Hypothalamus (tissue), 51 donors: ENCODE results near the gene PPM1B.
"Not testable (repeated sequence)": the region's sequence is repeated elsewhere in the genome, so short reads cannot be mapped to it uniquely, and the experiment has no call there.

Source experiments
- DNase-seq, 51 donors: peaks; one replicate each; lab custom pipeline; 2025; lab: John Stamatoyannopoulos, UW

Gene PPM1B

DNA sequence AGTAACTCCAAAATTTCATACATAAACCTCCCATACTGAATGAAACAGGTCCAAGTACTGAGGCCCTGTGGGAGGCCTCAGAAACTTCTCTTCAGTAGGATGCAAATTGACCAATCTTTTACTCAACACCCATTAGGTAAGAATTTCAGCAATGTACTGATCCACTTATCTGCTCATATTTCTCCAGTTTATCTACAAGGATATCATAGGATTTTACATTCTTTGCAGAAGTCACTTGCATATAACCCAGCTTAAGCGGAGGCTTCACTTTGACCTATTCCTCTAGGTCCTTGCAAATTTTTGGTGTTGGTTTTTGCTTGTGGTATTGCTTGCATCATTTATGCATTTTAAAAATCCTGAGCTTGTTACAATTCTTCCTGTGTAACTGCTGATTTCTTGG, 77.8 kb downstream of the PPM1B start:
- no peak for DNase-seq

DNA sequence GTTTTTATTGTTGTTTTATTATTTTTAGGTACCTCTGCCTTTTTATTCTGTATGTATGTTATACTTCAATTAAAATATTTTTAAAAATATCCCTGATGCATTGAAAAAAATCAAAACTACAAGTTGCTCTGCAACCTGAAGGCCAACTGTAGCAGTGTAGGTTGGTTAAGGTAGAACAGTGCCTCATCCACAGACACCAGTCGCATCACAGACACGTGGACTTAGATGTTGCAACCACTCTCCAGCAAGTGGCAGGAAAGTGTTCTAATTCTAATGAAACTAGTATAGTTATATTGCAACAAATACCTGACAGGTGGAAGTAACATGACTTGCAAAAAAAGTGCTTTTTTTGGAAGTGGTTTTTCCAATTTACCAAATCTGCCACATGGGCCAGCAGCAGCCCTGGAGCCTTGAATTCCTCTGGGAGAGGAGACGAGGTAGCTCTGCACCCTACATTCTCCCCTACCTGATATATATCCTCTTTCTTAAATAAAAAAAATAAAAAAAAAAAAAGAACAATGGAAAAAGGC, 78.2 kb downstream of the PPM1B start:
- DNase-seq = no peak

DNA sequence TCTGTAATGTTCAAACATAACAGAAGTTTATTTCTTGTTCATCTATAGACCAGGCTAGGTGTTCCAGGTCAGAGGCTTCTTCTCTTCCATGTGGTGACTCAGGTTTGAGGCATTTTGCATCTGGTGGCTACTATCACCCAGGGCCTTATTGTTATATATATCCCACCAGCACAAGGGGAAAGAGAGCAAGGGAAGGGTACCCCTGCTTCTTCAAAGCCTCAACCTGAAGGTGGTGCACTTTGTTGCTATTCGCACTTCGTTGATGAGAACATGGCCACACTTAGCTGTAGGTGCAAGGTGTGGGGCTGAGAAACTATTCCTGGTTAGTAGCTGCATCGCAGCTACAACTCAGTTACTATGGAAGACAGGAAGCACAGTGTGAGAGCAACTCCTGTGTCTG, 79.2 kb downstream of the PPM1B start:
- DNase-seq = no peak

DNA sequence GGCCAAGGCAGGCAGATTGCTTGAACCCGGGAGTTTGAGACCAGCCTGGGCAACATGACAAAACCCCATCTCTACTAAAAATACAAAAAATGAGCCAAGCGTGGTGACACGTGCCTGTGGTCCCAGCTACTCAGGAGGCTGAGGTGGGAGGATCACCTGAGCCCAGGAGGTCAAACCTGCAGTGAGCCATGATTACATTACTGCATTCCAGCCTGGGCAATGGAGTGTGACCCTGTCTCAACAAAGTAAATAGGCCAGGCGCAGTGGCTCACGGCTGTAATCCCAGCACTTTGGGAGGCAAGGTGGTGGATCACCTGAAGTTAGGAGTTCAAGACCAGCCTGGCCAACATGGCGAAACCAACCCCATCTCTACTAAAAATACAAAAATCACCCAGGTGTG, 80.6 kb downstream of the PPM1B start:
- not testable (repeated sequence) for DNase-seq

DNA sequence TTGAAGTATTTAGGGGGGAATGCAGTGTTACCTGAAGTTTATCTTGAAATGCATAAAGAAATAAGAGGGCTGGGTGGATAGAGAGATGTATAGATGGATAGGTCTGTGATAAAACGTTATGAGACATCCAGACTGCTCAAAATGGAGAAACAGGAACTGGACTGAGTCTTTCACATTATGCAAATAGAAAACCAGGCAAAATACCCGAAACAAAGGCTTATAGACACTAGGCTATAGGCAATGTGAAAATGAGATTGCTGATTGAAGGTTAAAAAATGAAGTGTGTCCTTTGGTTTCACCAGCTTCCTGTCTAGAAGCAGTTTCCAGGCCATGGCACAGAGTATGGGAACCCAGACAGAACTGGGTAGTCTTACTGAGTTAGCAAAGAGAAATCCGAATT, 81.7 kb downstream of the PPM1B start:
- no peak for DNase-seq

DNA sequence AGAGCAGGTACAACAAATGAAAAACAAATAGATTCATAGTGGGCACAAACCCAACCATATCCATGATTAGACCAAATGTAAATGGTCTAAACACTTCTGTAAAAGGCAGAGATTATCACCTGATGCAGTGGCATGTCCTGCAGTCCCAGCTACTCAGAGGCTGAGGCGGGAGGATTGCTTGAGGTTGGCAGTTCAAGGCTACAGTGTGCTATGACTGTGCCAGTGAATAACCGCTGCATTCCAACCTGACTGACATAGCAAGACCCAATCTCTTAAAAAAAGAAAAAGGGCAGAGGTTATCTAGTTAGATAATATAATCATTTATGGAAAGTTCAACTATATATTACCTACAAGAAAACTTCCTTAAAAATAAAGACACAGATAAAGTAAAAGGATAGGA, 85.3 kb downstream of the PPM1B start:
- no peak for DNase-seq

DNA sequence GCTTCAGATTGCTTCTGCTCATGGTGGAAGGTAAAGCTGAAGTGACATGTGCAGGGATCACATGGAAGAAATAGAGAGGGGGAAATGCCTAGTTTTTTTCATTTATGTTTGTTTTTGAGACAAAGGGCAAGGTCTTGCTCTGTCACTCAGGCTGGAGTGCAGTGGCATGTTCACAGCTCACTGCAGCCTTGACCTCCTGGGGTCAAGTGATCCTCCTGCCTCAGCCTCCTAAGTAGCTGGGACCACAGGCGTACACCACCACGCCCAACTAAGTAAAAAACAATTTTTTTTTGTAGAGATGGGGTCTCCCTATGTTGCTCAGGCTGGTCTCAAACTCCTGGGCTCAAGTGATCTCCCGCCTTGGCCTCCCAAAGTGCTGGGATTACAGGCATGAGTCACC, 87.0 kb downstream of the PPM1B start:
- not testable (repeated sequence) for DNase-seq

DNA sequence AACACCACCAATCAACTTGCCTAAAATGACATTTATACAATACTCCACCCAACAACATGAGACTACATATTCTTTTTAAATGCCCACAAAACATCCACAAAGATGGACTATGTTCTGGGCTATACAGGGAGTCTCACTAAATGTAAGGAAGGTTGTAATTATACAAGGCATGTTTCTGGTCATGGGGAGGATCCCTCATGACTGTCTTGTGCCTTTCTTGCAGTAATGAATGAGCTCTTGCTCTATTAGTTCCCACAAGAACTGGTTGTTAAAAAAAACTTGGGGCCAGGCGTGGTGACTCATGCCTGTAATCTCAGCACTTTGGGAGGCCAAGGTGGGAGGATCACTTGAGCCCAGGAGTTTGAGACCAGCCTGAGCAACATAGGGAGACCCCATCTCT, 89.1 kb downstream of the PPM1B start:
- DNase-seq = not testable (repeated sequence)

DNA sequence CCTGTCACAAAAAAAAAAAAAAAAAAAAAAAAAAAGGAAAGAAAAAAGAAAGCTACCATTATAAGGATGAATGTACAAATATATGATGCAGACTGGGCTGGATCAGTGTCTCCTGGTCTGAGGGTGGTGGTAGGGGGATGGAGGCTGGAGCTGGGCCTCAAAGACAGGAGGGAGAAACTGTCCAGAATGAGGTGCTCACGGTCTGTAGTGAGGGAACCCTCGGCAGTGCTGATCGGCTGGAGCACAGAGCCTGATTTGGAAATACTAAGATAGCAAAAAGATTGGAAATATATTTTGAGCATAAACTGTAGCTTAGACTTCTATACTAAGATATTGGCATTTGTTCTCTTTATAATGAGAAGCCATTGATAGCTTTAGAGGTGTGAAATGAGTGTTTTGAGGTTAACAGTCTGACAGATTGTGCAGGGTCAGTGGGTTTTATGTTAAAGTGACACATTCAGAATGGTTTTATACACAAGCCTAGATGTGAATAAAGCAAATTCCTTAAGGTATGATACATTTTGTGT, 98.7 kb downstream of the PPM1B start:
- no peak for DNase-seq

DNA sequence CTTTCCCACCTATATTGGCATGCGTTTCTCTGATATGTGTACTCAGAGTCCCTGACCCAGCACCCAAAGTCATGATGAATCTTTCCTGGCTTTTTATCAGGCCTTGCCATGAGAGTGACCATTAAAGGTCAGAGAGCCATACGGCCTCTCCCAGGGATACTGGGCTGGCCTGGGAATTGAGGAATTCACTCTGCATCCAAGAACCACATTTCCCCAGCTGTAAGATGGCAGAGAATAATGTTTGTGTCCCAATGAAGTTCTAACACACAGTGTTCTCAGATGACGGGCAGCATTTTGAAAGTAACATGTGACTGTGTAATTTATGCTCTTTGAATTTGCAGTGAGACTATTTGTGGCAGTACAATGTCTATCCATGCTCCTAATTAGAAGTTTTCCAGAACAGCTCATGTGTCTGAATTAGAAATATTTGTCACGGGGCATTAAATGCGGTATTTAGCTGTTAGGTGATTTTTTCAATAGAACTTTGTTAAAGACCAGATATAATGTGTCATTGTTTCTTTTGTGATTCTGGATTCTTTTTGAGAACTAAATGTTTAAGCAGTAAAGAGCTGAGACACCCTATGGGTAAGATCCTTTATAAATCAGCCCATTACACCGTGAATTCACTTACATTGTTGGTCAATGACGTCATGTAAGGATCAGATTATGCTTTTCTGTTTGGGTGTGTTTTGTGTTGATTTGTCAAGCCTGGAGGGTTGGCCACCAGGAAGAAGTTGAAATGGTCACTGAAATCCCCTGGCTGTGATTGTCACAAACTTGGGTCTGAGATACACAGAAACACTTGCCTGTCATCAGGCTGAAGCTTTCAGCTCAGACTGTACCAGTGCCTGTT, 99.3 kb downstream of the PPM1B start:
- DNase-seq = peak in 4 of 51 donors; percentile 4 to 71 (median 11)

DNA sequence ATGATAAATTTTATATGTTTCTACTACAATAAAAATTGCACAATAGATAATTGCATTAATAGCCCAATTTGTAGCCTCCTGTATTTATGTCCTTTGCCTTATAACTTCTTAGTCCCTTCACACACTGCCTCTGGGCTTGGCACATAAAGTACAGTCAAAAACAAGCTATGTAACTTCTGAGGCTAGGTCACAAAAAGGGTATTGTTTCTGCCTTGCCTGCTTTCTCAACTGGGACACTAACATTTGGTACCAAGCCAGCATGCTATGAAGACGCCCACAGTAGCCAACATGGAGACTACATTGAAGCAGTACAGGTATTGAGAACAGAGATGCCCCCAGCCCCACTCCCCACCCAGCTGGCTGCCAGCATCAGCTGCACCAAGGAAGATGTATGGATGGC, 101.2 kb downstream of the PPM1B start:
- DNase-seq = peak in 9 of 51 donors; percentile 6 to 66 (median 15)

DNA sequence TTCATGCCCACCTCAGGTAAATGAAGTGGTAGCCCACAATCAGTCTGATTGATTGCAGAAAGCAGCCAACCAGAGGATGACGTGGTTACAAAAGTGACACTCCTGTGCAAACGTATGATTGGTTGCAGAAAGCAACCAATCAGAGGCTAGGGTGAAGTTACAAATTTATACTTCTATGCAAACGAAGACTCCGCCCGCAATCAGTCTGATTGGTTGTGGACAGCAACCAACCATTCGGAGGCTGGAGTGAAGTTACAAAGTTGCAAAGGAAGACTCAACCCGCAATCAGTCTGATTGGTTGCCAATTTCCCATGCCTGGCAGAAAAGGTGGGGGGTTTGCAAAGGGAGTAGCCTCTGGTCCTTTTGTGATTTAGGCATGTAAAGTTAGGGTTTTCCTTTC, 102.6 kb downstream of the PPM1B start:
- no peak for DNase-seq

DNA sequence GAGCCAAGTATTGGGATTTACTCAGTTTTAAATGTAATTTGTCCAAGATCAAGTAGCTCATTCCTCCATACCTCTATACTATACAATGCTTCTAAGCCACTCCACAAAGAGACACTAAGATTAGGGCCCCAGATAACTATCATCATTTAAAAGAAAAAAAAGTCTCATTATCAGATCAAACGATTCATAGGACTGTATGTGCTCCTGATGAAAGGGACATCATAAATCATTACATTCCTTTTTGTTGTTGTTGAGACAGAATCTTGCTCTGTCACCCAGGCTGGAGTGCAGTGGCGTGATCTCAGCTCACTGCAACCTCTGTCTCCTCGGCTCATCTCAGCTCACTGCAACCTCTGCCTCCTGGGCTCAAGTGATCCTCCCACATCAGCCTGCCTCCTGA, 104.4 kb downstream of the PPM1B start:
- DNase-seq = no peak

DNA sequence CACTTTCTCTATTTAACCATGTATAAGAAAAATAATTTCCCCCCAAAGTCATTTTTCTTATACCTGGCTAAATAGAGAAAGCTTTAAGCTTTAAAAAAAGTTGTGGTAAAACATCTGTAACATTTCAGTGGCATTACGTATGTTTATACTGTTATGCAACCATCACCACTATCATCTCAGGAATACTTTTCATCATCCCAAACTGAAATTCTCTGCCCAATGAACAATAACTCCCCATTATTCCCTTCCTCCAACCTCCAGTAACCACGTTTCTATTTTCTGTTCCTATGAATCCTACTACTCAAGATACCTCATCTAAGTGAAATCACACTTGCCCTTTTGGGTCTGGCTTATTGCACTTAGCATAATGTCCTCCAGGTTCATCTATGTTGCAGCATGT, 104.9 kb downstream of the PPM1B start:
- no peak for DNase-seq

DNA sequence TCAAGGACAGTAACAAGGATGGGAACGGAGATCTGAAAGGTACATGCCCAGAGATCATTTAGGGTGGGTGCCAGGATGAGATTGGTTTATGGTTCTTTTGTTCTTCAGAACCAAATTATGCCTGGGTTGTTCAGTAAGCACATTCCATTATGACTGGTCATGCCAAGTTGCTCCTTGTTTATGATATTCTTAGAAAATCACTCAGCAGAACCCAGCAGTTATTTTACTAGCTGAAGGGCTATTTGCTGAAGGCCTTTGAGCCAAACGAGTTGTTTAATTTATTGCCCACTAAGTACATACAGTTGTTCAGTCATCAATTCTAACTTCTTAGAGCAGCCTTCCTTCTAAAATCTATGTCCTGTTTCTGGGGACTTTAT, 107.2 kb downstream of the PPM1B start:
- DNase-seq = no peak

DNA sequence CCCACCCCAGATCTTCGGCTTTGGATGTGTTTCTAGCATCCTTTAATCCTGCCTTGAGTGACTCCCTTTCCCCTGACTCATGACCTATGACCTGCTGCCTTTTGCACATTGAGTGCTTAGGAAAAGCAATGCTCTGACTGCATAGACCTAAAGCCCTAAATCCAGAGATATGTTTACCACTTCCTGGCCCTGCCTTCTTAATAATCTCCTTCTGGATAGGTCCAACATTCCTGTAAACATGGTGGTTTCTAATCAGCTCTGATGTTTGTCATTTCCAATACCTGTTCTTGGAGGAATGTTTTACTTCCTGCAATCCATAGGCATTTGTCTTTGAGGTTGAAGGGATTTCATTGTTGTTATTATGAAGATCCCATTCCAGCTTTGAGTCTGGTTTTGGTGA, 108.9 kb downstream of the PPM1B start:
- no peak for DNase-seq

DNA sequence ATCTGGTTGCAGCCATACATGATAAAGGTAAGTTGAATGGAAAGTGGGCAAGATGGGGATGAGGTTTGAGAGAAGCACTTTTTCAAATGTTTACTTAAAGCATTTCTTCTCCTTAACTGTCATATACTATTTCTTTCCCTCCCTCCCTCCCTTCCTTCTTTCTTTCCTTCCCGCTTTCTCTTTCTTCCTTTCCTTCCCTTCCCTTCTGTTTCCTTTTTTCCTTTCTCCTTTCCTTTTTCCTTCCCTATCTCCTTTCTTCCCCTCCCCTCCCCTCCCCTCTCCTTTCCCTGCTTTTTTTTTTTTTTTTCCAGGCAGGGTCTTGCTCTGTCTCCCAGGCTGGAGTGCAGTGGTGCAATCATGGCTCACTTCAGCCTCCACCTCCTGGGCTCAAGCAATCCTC, 112.2 kb downstream of the PPM1B start:
- no peak for DNase-seq
